Measurements from ENCODE around the gene C2CD2. TPM values are rescaled to one million over a fixed set of nuclear protein-coding genes. Genes with fewer than 3 reads are reported as not detected.

The C2CD2 gene
- total RNA-seq, 2 experiments from 2014 or later = 8.2 to 8.8 TPM

DNA sequence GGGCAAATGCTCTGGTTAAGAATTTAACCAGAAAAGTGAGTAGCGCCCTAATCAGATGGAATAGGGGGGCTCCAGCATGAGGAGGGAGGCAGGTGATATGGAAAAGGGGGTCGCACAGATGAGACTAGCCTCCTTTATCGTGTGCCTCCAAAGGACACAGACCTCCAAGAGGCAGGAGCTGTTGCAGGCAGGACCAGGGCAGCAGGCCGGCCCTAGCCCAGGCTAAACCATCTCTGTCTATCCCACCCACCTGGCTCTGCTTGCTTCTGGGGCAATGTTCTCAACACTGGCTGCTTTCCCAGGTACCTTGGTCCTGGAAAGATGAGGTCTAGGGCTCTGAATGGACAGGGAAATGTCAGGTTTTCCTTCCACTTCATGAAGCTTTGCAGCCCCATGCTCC, 36.3 kb downstream of the C2CD2 start:
- H3K27me3 Mint-ChIP-seq = no peaks in the 10 kb centered on the region
- H3K27ac Mint-ChIP-seq = no peak overlapping the region
- intact Hi-C loops (cut with DNase I, micrococcal nuclease) = no loop called here
- Histone ChIP-seq H3K4me1 (ENCODE audit: insufficient read depth, low read length) (no peaks in the 10 kb centered on the region), H3K9me3 (ENCODE audit: control insufficient read depth in 1 of 2, insufficient read depth in 1 of 2, low read length in 2 of 2) (no peaks in the 10 kb centered on the region), H3K4me3 (ENCODE audit: low read length) (no peak overlapping the region), H3K27me3 (ENCODE audit: control insufficient read depth in 1 of 2, insufficient read depth in 2 of 2, low read length in 2 of 2) (no peaks in the 10 kb centered on the region), H3K36me3 (ENCODE audit: insufficient read depth, low read length) (peaks cover 51% of the 10 kb centered on the region), H3K27ac (ENCODE audit: low read depth in 1 of 2, low read length in 2 of 2) (no peak overlapping the region)
- H3K4me3 Mint-ChIP-seq = no peak overlapping the region
- ChIA-PET CTCF (no interaction called here), POLR2A (interaction anchor here (0.7 kb wide), 1 partner anchor 11 kb away, joined by 3 read pairs; no protein-coding TSS in a partner anchor)
- TF ChIP-seq, protein P1, sequence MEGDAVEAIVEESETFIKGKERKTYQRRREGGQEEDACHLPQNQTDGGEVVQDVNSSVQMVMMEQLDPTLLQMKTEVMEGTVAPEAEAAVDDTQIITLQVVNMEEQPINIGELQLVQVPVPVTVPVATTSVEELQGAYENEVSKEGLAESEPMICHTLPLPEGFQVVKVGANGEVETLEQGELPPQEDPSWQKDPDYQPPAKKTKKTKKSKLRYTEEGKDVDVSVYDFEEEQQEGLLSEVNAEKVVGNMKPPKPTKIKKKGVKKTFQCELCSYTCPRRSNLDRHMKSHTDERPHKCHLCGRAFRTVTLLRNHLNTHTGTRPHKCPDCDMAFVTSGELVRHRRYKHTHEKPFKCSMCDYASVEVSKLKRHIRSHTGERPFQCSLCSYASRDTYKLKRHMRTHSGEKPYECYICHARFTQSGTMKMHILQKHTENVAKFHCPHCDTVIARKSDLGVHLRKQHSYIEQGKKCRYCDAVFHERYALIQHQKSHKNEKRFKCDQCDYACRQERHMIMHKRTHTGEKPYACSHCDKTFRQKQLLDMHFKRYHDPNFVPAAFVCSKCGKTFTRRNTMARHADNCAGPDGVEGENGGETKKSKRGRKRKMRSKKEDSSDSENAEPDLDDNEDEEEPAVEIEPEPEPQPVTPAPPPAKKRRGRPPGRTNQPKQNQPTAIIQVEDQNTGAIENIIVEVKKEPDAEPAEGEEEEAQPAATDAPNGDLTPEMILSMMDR (IDR thresholded peaks at IDR 0.05) = no peak
- no peaks in the 10 kb centered on the region for H3K9me3 Mint-ChIP-seq
- peaks cover 6% of the 10 kb centered on the region for H3K4me1 Mint-ChIP-seq (ENCODE audit: low read depth)
- ATAC-seq (ENCODE audit: poor library complexity) = no peak
- no peak for DNase-seq
- peaks cover 48% of the 10 kb centered on the region for H3K36me3 Mint-ChIP-seq (ENCODE audit: low read depth)

DNA sequence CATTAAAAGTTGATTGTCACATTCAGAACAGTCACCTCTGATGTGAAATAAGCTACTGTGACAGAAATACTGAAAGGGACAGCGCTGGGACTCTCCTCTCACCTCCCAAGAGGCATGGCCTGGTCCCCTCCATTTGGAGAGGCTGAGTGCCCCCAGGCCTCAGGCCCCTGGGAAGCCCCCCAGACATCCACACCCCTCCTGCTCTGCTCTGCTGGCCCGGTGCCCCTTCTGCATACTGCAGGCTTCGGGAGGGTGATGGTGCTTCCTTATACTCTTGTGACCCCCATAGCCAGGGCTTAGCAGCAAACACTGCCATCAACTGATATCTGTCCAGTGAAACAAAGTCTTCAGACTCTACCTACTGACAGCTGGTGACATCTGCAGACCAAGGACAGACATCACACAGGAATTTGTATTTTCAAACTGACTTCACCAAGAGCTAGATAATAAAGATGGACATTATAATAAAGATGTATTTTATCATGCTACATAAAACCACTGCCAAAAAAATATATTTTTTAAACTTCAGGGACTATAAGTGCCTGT, 36.9 kb downstream of the C2CD2 start:
- H3K36me3 ChIP-seq (ENCODE audit: insufficient read depth, low read length) = peaks cover 53% of the 10 kb centered on the region
- CTCF ChIA-PET = no interaction called here

DNA sequence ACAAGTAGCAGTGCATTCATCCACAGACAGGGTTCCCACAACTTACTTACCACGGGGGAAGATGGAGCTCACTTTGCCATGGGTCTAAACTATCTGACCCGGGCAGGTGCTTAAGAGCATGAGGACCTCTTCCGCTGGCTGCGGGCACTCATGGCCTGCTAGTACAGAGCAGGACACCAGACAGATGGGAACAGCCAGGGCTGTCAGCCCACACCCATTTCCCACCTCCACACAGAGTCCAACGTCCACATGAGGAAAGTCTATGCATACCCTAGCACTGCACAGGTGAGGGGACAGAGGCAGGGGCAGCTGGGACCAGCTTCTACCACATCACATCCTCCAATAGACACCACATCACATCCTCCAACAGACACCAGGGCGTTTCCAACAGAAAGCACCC, 38.9 kb downstream of the C2CD2 start:
- TF ChIP-seq, protein P1 (IDR thresholded peaks at IDR 0.05) = no peak
- H3K4me1 ChIP-seq (ENCODE audit: insufficient read depth, low read length) = no peaks in the 10 kb centered on the region
- ChIA-PET CTCF (no interaction called here), POLR2A (no interaction called here)
- no peak overlapping the region for H3K4me3 ChIP-seq (ENCODE audit: low read length)
- H3K27ac ChIP-seq (ENCODE audit: low read depth in 1 of 2, low read length in 2 of 2) = no peak overlapping the region
- H3K27me3 Mint-ChIP-seq = no peaks in the 10 kb centered on the region
- no peaks in the 10 kb centered on the region for H3K4me1 Mint-ChIP-seq (ENCODE audit: low read depth)
- H3K9me3 ChIP-seq (ENCODE audit: control insufficient read depth in 1 of 2, insufficient read depth in 1 of 2, low read length in 2 of 2) = no peaks in the 10 kb centered on the region
- H3K27ac Mint-ChIP-seq = no peak overlapping the region
- no peak for ATAC-seq (ENCODE audit: poor library complexity)
- intact Hi-C loops (cut with DNase I, micrococcal nuclease) = no loop called here
- no peak for DNase-seq
- H3K27me3 ChIP-seq (ENCODE audit: control insufficient read depth in 1 of 2, insufficient read depth in 2 of 2, low read length in 2 of 2) = no peaks in the 10 kb centered on the region
- H3K36me3 Mint-ChIP-seq (ENCODE audit: low read depth) = peaks cover 68% of the 10 kb centered on the region
- H3K36me3 ChIP-seq (ENCODE audit: insufficient read depth, low read length) = peaks cover 61% of the 10 kb centered on the region
- no peaks in the 10 kb centered on the region for H3K9me3 Mint-ChIP-seq
- no peak overlapping the region for H3K4me3 Mint-ChIP-seq

More for the DNA sequence above, 36.9 kb downstream of the C2CD2 start:
- Histone ChIP-seq H3K4me1 (ENCODE audit: insufficient read depth, low read length) (no peaks in the 10 kb centered on the region), H3K4me3 (ENCODE audit: low read length) (no peak overlapping the region), H3K9me3 (ENCODE audit: control insufficient read depth in 1 of 2, insufficient read depth in 1 of 2, low read length in 2 of 2) (no peaks in the 10 kb centered on the region), H3K27ac (ENCODE audit: low read depth in 1 of 2, low read length in 2 of 2) (no peak overlapping the region), H3K27me3 (ENCODE audit: control insufficient read depth in 1 of 2, insufficient read depth in 2 of 2, low read length in 2 of 2) (no peaks in the 10 kb centered on the region)
- Mint-ChIP-seq H3K9me3 (no peaks in the 10 kb centered on the region), H3K4me1 (ENCODE audit: low read depth) (peaks cover 6% of the 10 kb centered on the region), H3K27ac (no peak overlapping the region), H3K36me3 (ENCODE audit: low read depth) (peaks cover 51% of the 10 kb centered on the region), H3K27me3 (no peaks in the 10 kb centered on the region), H3K4me3 (no peak overlapping the region)
- ATAC-seq (ENCODE audit: poor library complexity) = no peak
- POLR2A ChIA-PET = interaction anchor here (0.7 kb wide), 1 partner anchor 12 kb away, joined by 3 read pairs; no protein-coding TSS in a partner anchor
- TF ChIP-seq, protein P1 (IDR thresholded peaks at IDR 0.05) = no peak
- no peak for DNase-seq
- intact Hi-C loops (cut with DNase I, micrococcal nuclease) = no loop called here
